HepG2 (cell line): Measurements from ENCODE around the gene SDCCAG8. TPM values are rescaled to one million over a fixed set of nuclear protein-coding genes. Genes with fewer than 3 reads are reported as not detected.

Experiments used
- ATAC-seq: fragments of 200-7000 bp; cut with Tn5 transposase; 3 replicates; pipeline ENCODE4 v1.9.1; 2020; ENCODE audit warnings: mild to moderate bottlenecking, moderate library complexity
- BruUV-seq: library from RNA; stranded (reverse); fragments of 400-500 nt; replicated peaks from 2 replicates; lab custom pipeline; 2021; lab: Mats Ljungman, UMichigan
- CTCF ChIA-PET: fragments of 300-600 bp; formaldehyde crosslinking; extraction: SDS; loops from one replicate; lab custom pipeline; 2021; ENCODE audit warnings: low total read pairs, inconsistent platforms, low intra/inter-chr PET ratio; lab: Yijun Ruan, JAX
- POLR2A ChIA-PET: fragments of 350-600 bp; sonication (Branson Sonifier 250); formaldehyde crosslinking; loops from one replicate; lab custom pipeline; 2020; ENCODE audit warnings: antibody characterized with exemption, inconsistent platforms; lab: Yijun Ruan, JAX
- DNase-seq: peaks from one replicate; pipeline ENCODE4 v3.0.0-alpha.2; 2015; ENCODE audit warnings: low spot score
- FAIRE-seq: peaks from 3 replicates; lab custom pipeline; 2011; peaks lifted over from hg19 to GRCh38; lab: Jason Lieb, UNC
- H2AFZ ChIP-seq: one replicate; pipeline ENCODE4 v1.6.1; 2011; ENCODE audit warnings: low read length, inconsistent platforms
- H3K27ac ChIP-seq: fragments of 300-600 bp; 3 replicates; pipeline ENCODE4 v1.8.0; 2011; ENCODE audit warnings: mixed run types, mild to moderate bottlenecking, mixed read lengths, low read length, inconsistent platforms; ENCODE audit not compliant: insufficient read depth; ENCODE audit errors: extremely low read length
- H3K27me3 ChIP-seq, 2 experiments: fragments of 200-600 bp in 1 of 2; 2 replicates in 1 of 2; 3 replicates in 1 of 2; pipeline versions ENCODE4 v1.6.0 to v1.8.0; 2011; ENCODE audit warnings: low read length in 2 of 2, mild to moderate bottlenecking in 2 of 2, moderate library complexity in 2 of 2, inconsistent platforms in 1 of 2; ENCODE audit not compliant: insufficient read depth in 2 of 2, control insufficient read depth in 1 of 2
- H3K36me3 ChIP-seq, 2 experiments: fragments of 200-600 bp in 1 of 2; replicated peaks in 1 of 2; 2 replicates in 1 of 2; 3 replicates in 1 of 2; pipeline versions ENCODE4 v1.5.1 to v1.8.0; 2011; ENCODE audit warnings: low read length in 2 of 2, inconsistent platforms in 1 of 2; ENCODE audit not compliant: insufficient read depth in 2 of 2, control insufficient read depth in 1 of 2
- H3K4me1 ChIP-seq: 2 replicates; pipeline ENCODE4 v1.5.1; 2012; ENCODE audit warnings: low read length, inconsistent platforms; ENCODE audit not compliant: insufficient read depth
- H3K4me2 ChIP-seq: 2 replicates; pipeline ENCODE4 v1.6.0; 2011; ENCODE audit warnings: low read depth, low read length, inconsistent platforms
- H3K4me3 ChIP-seq, 3 experiments: fragments of 200-600 bp in 1 of 3; sonication (generic), shearing (Covaris generic) in 1 of 3; replicated peaks in 1 of 3; 2 replicates each; pipeline ENCODE4 v1.5.1; 2011 to 2016; ENCODE audit warnings: low read length in 3 of 3, inconsistent platforms in 2 of 3, low read depth in 2 of 3, mild to moderate bottlenecking in 2 of 3, control low read depth in 1 of 3, mixed read lengths in 1 of 3; ENCODE audit not compliant: insufficient read depth in 1 of 3
- H3K79me2 ChIP-seq: one replicate; pipeline ENCODE4 v1.6.1; 2011; ENCODE audit warnings: low read length, inconsistent platforms; ENCODE audit not compliant: insufficient read depth
- H3K9ac ChIP-seq: 2 replicates; pipeline ENCODE4 v1.6.0; 2011; ENCODE audit warnings: mild to moderate bottlenecking, low read depth, low read length, inconsistent platforms; ENCODE audit not compliant: insufficient read depth
- H3K9me3 ChIP-seq: 2 replicates; pipeline ENCODE4 v1.5.1; 2012; ENCODE audit warnings: mild to moderate bottlenecking, low read length
- H4K20me1 ChIP-seq: 2 replicates; pipeline ENCODE4 v1.6.0; 2011; ENCODE audit warnings: inconsistent platforms, mild to moderate bottlenecking, low read length, moderate library complexity; ENCODE audit not compliant: insufficient read depth
- KAT2B ChIP-seq: fragments of 150-350 bp; IDR thresholded peaks from 2 replicates; pipeline ENCODE4 v1.6.1; 2014; ENCODE audit warnings: low read depth, low read length, borderline replicate concordance
- PAX8 ChIP-seq: sonication (generic); formaldehyde crosslinking; IDR thresholded peaks from 2 replicates; pipeline ENCODE4 v1.8.0; 2022; ENCODE audit warnings: mild to moderate bottlenecking, missing genetic modification reagents, borderline replicate concordance
- RAD51 ChIP-seq: fragments of 450-650 bp; IDR thresholded peaks from 2 replicates; pipeline ENCODE4 v1.6.1; 2016; ENCODE audit warnings: borderline replicate concordance
- SIX1 ChIP-seq: sonication (generic); formaldehyde crosslinking; IDR thresholded peaks from 2 replicates; pipeline ENCODE4 v1.4.0; 2020; ENCODE audit warnings: missing genetic modification reagents, borderline replicate concordance
- SIX4 ChIP-seq: sonication (generic); formaldehyde crosslinking; IDR thresholded peaks from 2 replicates; pipeline ENCODE4 v1.4.0; 2020; ENCODE audit warnings: missing genetic modification reagents
- YEATS4 ChIP-seq: sonication (generic); formaldehyde crosslinking; IDR thresholded peaks from 2 replicates; pipeline ENCODE4 v1.4.0; 2020; ENCODE audit warnings: missing genetic modification reagents, borderline replicate concordance
- ZNF337 ChIP-seq: sonication (generic); formaldehyde crosslinking; IDR thresholded peaks from 2 replicates; pipeline ENCODE4 v1.5.1; 2020; ENCODE audit warnings: missing genetic modification reagents, low read depth, mild to moderate bottlenecking, borderline replicate concordance
- ZNF431 ChIP-seq: sonication (generic); formaldehyde crosslinking; IDR thresholded peaks from 2 replicates; pipeline ENCODE4 v1.9.0; 2022; ENCODE audit warnings: missing genetic modification reagents, low read depth, mild to moderate bottlenecking, borderline replicate concordance
- WGBS: methylation state at CpG from one replicate; pipeline ENCODE4 v1.1.6; 2017; ENCODE audit warnings: low lambda C conversion rate; 5-methylcytosine and 5-hydroxymethylcytosine counted together
- in situ Hi-C: cut with HindIII; loops from 2 replicates; pipeline ENCODE4 v1.10.0; 2017; ENCODE audit warnings: low pct_unique_long_range_greater_than_20kb; ENCODE audit not compliant: extremely low pct_ligation_motif_present
- intact Hi-C: fragments of 100-400 bp; cut with micrococcal nuclease; formaldehyde crosslinking; loops from one replicate; pipeline ENCODE4 v1.10.0; 2022; ENCODE audit not compliant: unreplicated experiment
- polyA plus RNA-seq, 8 experiments: library from polyadenylated mRNA; depleted of rRNA in 3 of 8; stranded (reverse) in 7 of 8; unstranded in 1 of 8; fragments of >200 nt; fragmentation: Illumina TruSeq in 4 of 8; extraction: Trizol in 4 of 8; gene quantifications; 2 replicates each; pipeline versions ENCODE4 v1.2.1 to v1.2.3, GENCODE V29; 2011 to 2016; ENCODE audit warnings: low read depth in 4 of 8, missing spikeins in 1 of 8, mixed read lengths in 1 of 8; ENCODE audit not compliant: insufficient read depth in 1 of 8
- total RNA-seq, 5 experiments: library from RNA; depleted of rRNA; stranded (reverse); fragments of >200 nt; fragmentation: Illumina TruSeq; extraction: Trizol; gene quantifications; 2 replicates each; pipeline ENCODE4 v1.2.3, GENCODE V29; 2016; ENCODE audit warnings: low read depth in 1 of 5
- TF ChIP-seq, protein P1 (sequence below): sonication (generic); formaldehyde crosslinking; IDR thresholded peaks from 2 replicates; pipeline ENCODE4 v1.4.0; 2020; ENCODE audit warnings: missing genetic modification reagents
- TF ChIP-seq, protein P2 (sequence below): IDR thresholded peaks from 2 replicates; pipeline ENCODE4 v1.6.1; 2016; ENCODE audit warnings: missing compliant biosample characterization, missing genetic modification reagents, borderline replicate concordance

Gene SDCCAG8
- total and polyA plus RNA-seq, 2 of the 13 experiments (the other 11 are each of a cell fraction or from before 2014, with no cell fraction given), result 9.5 to 13.4 TPM

DNA sequence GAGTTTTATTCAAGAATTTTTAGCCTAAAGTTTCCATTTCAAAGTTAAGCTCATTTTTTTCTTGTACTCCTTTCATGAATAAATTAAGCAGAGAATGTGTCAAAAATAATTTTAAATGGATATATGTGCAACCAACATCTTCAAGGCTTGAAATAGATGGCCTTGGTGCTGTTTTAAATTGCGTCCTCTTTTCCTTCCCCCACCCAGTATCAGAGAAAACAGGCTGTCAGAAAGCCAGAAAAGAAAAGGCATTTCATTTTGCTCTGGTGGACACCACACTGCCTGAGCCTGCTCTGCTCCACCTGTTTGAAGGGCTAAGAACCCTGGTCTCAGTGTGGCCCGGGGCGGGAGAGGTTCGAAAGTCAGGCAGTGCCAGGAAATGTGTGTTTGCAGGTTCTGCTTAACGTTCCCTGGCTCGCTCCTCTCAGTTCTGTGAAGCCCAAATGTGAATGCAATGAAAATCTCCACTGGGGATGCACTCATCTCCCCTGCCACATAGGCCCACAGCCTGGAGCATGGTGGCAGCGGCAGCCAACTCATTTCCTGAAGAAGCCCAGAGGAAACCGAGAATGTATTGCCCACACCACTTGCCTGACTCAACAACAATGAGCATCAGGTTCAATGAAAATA, 134.4 kb downstream of the SDCCAG8 start:
- in situ Hi-C loops (no loop called here), intact Hi-C loops (no loop called here)
- ATAC-seq, result no peak
- H4K20me1 ChIP-seq, result no peaks in the 10 kb centered on the region
- H3K36me3 ChIP-seq, result no peaks in the 10 kb centered on the region
- no peaks in the 10 kb centered on the region for H3K9me3 ChIP-seq
- ChIA-PET POLR2A (no interaction called here), CTCF (no interaction called here)
- H2AFZ ChIP-seq, result no peak overlapping the region
- TF ChIP-seq RAD51 (no peak), KAT2B (no peak), SIX1 (CRISPR knock-in tag) (no peak), ZNF337 (CRISPR knock-in tag) (no peak), YEATS4 (CRISPR knock-in tag) (no peak), ZNF431 (CRISPR knock-in tag) (no peak), PAX8 (CRISPR knock-in tag) (no peak), SIX4 (CRISPR knock-in tag) (no peak)
- TF ChIP-seq, protein P1, sequence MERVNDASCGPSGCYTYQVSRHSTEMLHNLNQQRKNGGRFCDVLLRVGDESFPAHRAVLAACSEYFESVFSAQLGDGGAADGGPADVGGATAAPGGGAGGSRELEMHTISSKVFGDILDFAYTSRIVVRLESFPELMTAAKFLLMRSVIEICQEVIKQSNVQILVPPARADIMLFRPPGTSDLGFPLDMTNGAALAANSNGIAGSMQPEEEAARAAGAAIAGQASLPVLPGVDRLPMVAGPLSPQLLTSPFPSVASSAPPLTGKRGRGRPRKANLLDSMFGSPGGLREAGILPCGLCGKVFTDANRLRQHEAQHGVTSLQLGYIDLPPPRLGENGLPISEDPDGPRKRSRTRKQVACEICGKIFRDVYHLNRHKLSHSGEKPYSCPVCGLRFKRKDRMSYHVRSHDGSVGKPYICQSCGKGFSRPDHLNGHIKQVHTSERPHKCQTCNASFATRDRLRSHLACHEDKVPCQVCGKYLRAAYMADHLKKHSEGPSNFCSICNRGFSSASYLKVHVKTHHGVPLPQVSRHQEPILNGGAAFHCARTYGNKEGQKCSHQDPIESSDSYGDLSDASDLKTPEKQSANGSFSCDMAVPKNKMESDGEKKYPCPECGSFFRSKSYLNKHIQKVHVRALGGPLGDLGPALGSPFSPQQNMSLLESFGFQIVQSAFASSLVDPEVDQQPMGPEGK (CRISPR knock-in tag), result no peak
- TF ChIP-seq, protein P2, sequence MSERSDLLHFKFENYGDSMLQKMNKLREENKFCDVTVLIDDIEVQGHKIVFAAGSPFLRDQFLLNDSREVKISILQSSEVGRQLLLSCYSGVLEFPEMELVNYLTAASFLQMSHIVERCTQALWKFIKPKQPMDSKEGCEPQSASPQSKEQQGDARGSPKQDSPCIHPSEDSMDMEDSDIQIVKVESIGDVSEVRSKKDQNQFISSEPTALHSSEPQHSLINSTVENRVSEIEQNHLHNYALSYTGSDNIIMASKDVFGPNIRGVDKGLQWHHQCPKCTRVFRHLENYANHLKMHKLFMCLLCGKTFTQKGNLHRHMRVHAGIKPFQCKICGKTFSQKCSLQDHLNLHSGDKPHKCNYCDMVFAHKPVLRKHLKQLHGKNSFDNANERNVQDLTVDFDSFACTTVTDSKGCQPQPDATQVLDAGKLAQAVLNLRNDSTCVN, result no peak
- no peak overlapping the region for H3K4me2 ChIP-seq
- no peak for FAIRE-seq
- WGBS, result 90% methylated on average over 4 of the region's 8 CpGs
- H3K27ac ChIP-seq, result no peak overlapping the region
- no peaks in the 10 kb centered on the region for H3K79me2 ChIP-seq
- no peaks in the 10 kb centered on the region for H3K4me1 ChIP-seq
- H3K9ac ChIP-seq, result no peak overlapping the region
- no peak for DNase-seq
- no TSS peak for BruUV-seq
- no peak overlapping the region for H3K4me3 ChIP-seq
- no peaks in the 10 kb centered on the region for H3K27me3 ChIP-seq
